Measurements from ENCODE around the gene RASEF.
A peak's percentile ranks its signal among the peaks of the same experiment; 100 is the strongest.

RASEF gene

GRCh38 chr9:83002329-83002728 is 60.6 kb downstream of the RASEF start:
- H3K4me3 ChIP-seq (ENCODE audit: low read length, poor library complexity, severe bottlenecking): no peak overlapping the region
- no peak overlapping the region for H2AFZ ChIP-seq (ENCODE audit: low read length)
- no peaks in the 10 kb centered on the region for H3K27me3 ChIP-seq (ENCODE audit: insufficient read depth, low read length, poor library complexity, severe bottlenecking)
- H3K9me3 ChIP-seq (ENCODE audit: insufficient read depth, low read depth, low read length): no peaks in the 10 kb centered on the region
- no peak overlapping the region for H3K4me2 ChIP-seq (ENCODE audit: low read depth, low read length, poor library complexity, severe bottlenecking)
- TF ChIP-seq CTCF (conservative IDR thresholded peaks at IDR 0.05; ENCODE audit: low read length) (no peak), EZH2phosphoT487 (IDR thresholded peaks at IDR 0.05; ENCODE audit: borderline replicate concordance) (no peak)
- H3K4me1 ChIP-seq (ENCODE audit: insufficient read depth, low read length, poor library complexity, severe bottlenecking): peaks cover 59% of the 10 kb centered on the region
- peaks cover 8% of the 10 kb centered on the region for H3F3A ChIP-seq (ENCODE audit: low read depth)
- no peaks in the 10 kb centered on the region for H3K36me3 ChIP-seq (ENCODE audit: insufficient read depth, low read length)
- no peaks in the 10 kb centered on the region for H3K79me2 ChIP-seq (ENCODE audit: insufficient read depth, low read length)
- no peak overlapping the region for H3K9ac ChIP-seq (ENCODE audit: low read depth, low read length, poor library complexity, severe bottlenecking)
- no peaks in the 10 kb centered on the region for H3K9me2 ChIP-seq (replicated peaks; ENCODE audit: low read depth, low read length)
- H4K20me1 ChIP-seq (ENCODE audit: insufficient read depth, low read length, poor library complexity, severe bottlenecking): no peaks in the 10 kb centered on the region

- Histone ChIP-seq H2AFZ (ENCODE audit: low read length) (peak overlapping the region; percentile 36; the same call in 1 of the 2 replicates), H4K20me1 (ENCODE audit: insufficient read depth, low read length, poor library complexity, severe bottlenecking) (no peaks in the 10 kb centered on the region), H3K4me3 (ENCODE audit: low read length, poor library complexity, severe bottlenecking) (peak overlapping the region; percentile 11), H3K9ac (ENCODE audit: low read depth, low read length, poor library complexity, severe bottlenecking) (peak overlapping the region; percentile 28), H3F3A (ENCODE audit: low read depth) (peaks cover 8% of the 10 kb centered on the region), H3K4me1 (ENCODE audit: insufficient read depth, low read length, poor library complexity, severe bottlenecking) (peaks cover 64% of the 10 kb centered on the region), H3K4me2 (ENCODE audit: low read depth, low read length, poor library complexity, severe bottlenecking) (peak overlapping the region; percentile 48), H3K36me3 (ENCODE audit: insufficient read depth, low read length) (no peaks in the 10 kb centered on the region), H3K9me3 (ENCODE audit: insufficient read depth, low read depth, low read length) (no peaks in the 10 kb centered on the region), H3K27me3 (ENCODE audit: insufficient read depth, low read length, poor library complexity, severe bottlenecking) (no peaks in the 10 kb centered on the region), H3K9me2 (replicated peaks; ENCODE audit: low read depth, low read length) (no peaks in the 10 kb centered on the region), H3K79me2 (ENCODE audit: insufficient read depth, low read length) (no peaks in the 10 kb centered on the region)
- TF ChIP-seq CTCF (conservative IDR thresholded peaks at IDR 0.05; ENCODE audit: low read length) (no peak), EZH2phosphoT487 (IDR thresholded peaks at IDR 0.05; ENCODE audit: borderline replicate concordance) (no peak)
These were observed 62.2 kb downstream of the RASEF start for GRCh38 chr9:83000765-83001164.

- Histone ChIP-seq H3K27me3 (ENCODE audit: insufficient read depth, low read length, poor library complexity, severe bottlenecking) (no peaks in the 10 kb centered on the region), H3K4me3 (ENCODE audit: low read length, poor library complexity, severe bottlenecking) (no peak overlapping the region), H3K9me2 (replicated peaks; ENCODE audit: low read depth, low read length) (no peaks in the 10 kb centered on the region), H3K4me1 (ENCODE audit: insufficient read depth, low read length, poor library complexity, severe bottlenecking) (peaks cover 67% of the 10 kb centered on the region), H3K9ac (ENCODE audit: low read depth, low read length, poor library complexity, severe bottlenecking) (no peak overlapping the region), H3K36me3 (ENCODE audit: insufficient read depth, low read length) (no peaks in the 10 kb centered on the region), H2AFZ (ENCODE audit: low read length) (no peak overlapping the region), H3K4me2 (ENCODE audit: low read depth, low read length, poor library complexity, severe bottlenecking) (no peak overlapping the region), H4K20me1 (ENCODE audit: insufficient read depth, low read length, poor library complexity, severe bottlenecking) (no peaks in the 10 kb centered on the region), H3K9me3 (ENCODE audit: insufficient read depth, low read depth, low read length) (no peaks in the 10 kb centered on the region), H3K79me2 (ENCODE audit: insufficient read depth, low read length) (no peaks in the 10 kb centered on the region), H3F3A (ENCODE audit: low read depth) (peaks cover 11% of the 10 kb centered on the region)
- TF ChIP-seq EZH2phosphoT487 (IDR thresholded peaks at IDR 0.05; ENCODE audit: borderline replicate concordance): no peak
- no peak for TF ChIP-seq CTCF (conservative IDR thresholded peaks at IDR 0.05; ENCODE audit: low read length)
These were observed 64.5 kb downstream of the RASEF start for GRCh38 chr9:82998409-82998808.

Measured in Loucy (cell line).